Endothelial cell of umbilical vein (primary cell): Measurements from ENCODE around the gene PSMD9. TPM values are rescaled to one million over a fixed set of nuclear protein-coding genes. Genes with fewer than 3 reads are reported as not detected.

ENCODE experiments used
- BruUV-seq: library from RNA; stranded (reverse); fragments of 400-500 nt; replicated peaks from 2 replicates; lab custom pipeline; 2021; lab: Mats Ljungman, UMichigan
- CTCF ChIA-PET: fragments of 300-600, 350-600 bp; sonication (Branson Sonifier 250); formaldehyde crosslinking; loops from one replicate; lab custom pipeline; 2021; ENCODE audit warnings: antibody characterized with exemption, inconsistent platforms; lab: Charles Lee
- POLR2A ChIA-PET: fragments of 300-600, 350-600 bp; sonication (Branson Sonifier 250); formaldehyde crosslinking; loops from one replicate; lab custom pipeline; 2021; ENCODE audit warnings: antibody characterized with exemption, inconsistent platforms; lab: Charles Lee
- DNase-seq: peaks from one replicate; pipeline ENCODE4 v3.0.0-alpha.2; 2011; ENCODE audit warnings: low read depth, low spot score
- FAIRE-seq: peaks from 2 replicates; lab custom pipeline; 2011; peaks lifted over from hg19 to GRCh38; lab: Jason Lieb, UNC
- H2AFZ ChIP-seq: 2 replicates; pipeline ENCODE4 v1.6.0; 2012; ENCODE audit warnings: low read depth, low read length, control low read depth, inconsistent platforms
- H3K27ac ChIP-seq: 2 replicates; pipeline ENCODE4 v1.5.1; 2011; ENCODE audit warnings: low read depth, mild to moderate bottlenecking, control low read depth, low read length, moderate library complexity; ENCODE audit not compliant: insufficient read depth
- H3K27me3 ChIP-seq, 2 experiments: 2 replicates each; pipeline versions ENCODE4 v1.6.0 to v1.6.1; 2011; ENCODE audit warnings: low read length in 2 of 2, mixed read lengths in 1 of 2; ENCODE audit not compliant: control insufficient read depth in 2 of 2, insufficient read depth in 2 of 2
- H3K36me3 ChIP-seq, 2 experiments: 2 replicates in 1 of 2; 3 replicates in 1 of 2; pipeline ENCODE4 v1.5.1; 2011; ENCODE audit warnings: low read length in 2 of 2, mild to moderate bottlenecking in 1 of 2, moderate library complexity in 1 of 2; ENCODE audit not compliant: control insufficient read depth in 2 of 2, insufficient read depth in 2 of 2; ENCODE audit errors: extremely low read depth in 1 of 2
- H3K4me1 ChIP-seq: 3 replicates; pipeline ENCODE4 v1.5.1; 2011; ENCODE audit warnings: mild to moderate bottlenecking, low read length; ENCODE audit not compliant: control insufficient read depth, insufficient read depth; ENCODE audit errors: extremely low read depth
- H3K4me2 ChIP-seq: 2 replicates; pipeline ENCODE4 v1.6.1; 2011; ENCODE audit warnings: low read length, control low read depth, mixed read lengths; ENCODE audit not compliant: insufficient read depth
- H3K4me3 ChIP-seq, 3 experiments: fragments of 200-600 bp in 1 of 3; sonication (generic), shearing (Covaris generic) in 1 of 3; replicated peaks in 1 of 3; 2 replicates each; pipeline ENCODE4 v1.5.1; 2011 to 2016; ENCODE audit warnings: control low read depth in 3 of 3, low read length in 3 of 3, mild to moderate bottlenecking in 2 of 3, inconsistent platforms in 1 of 3, low read depth in 1 of 3, moderate library complexity in 1 of 3; ENCODE audit not compliant: insufficient read depth in 1 of 3
- H3K79me2 ChIP-seq: 2 replicates; pipeline ENCODE4 v1.6.0; 2012; ENCODE audit warnings: low read length, inconsistent platforms; ENCODE audit not compliant: control insufficient read depth, insufficient read depth
- H3K9ac ChIP-seq: replicated peaks from 2 replicates; pipeline ENCODE3; 2011; ENCODE audit warnings: low read length, control low read depth; ENCODE audit not compliant: insufficient read depth; ENCODE audit errors: extremely low read depth
- H3K9me1 ChIP-seq: replicated peaks from 3 replicates; pipeline ENCODE4 v1.6.0; 2011; ENCODE audit warnings: mild to moderate bottlenecking, low read length; ENCODE audit not compliant: control insufficient read depth, insufficient read depth; ENCODE audit errors: extremely low read depth
- H3K9me3 ChIP-seq: replicated peaks from 2 replicates; pipeline ENCODE4 v1.5.1; 2012; ENCODE audit warnings: low read length, inconsistent platforms; ENCODE audit not compliant: control insufficient read depth, insufficient read depth
- H4K20me1 ChIP-seq: replicated peaks from 2 replicates; pipeline ENCODE3; 2011; ENCODE audit warnings: mild to moderate bottlenecking, low read length; ENCODE audit not compliant: control insufficient read depth, insufficient read depth; ENCODE audit errors: extremely low read depth
- CTCF ChIP-seq, 2 donors: IDR thresholded peaks; 1 replicate in 1 of 2; 2 replicates in 1 of 2; pipeline ENCODE4 v1.5.1; 2011; ENCODE audit warnings: low read length in 2 of 2, mild to moderate bottlenecking in 2 of 2, moderate library complexity in 2 of 2, control low read depth in 1 of 2, inconsistent platforms in 1 of 2, low read depth in 1 of 2; ENCODE audit not compliant: insufficient read depth in 1 of 2; ENCODE audit errors: extremely low read depth in 1 of 2
- EZH2 ChIP-seq: IDR thresholded peaks from 2 replicates; pipeline ENCODE4 v1.6.1; 2012; ENCODE audit warnings: borderline replicate concordance, low read depth, mild to moderate bottlenecking, moderate library complexity, low read length, inconsistent platforms; ENCODE audit not compliant: severe bottlenecking
- FOS ChIP-seq: IDR thresholded peaks from 2 replicates; pipeline ENCODE4 v1.6.1; 2011; ENCODE audit warnings: mild to moderate bottlenecking, low read length, moderate library complexity, borderline replicate concordance; ENCODE audit not compliant: insufficient read depth
- GATA2 ChIP-seq: IDR thresholded peaks from 2 replicates; pipeline ENCODE4 v1.7.0; 2011; ENCODE audit warnings: low read depth, mild to moderate bottlenecking, moderate library complexity, mixed read lengths, low read length; ENCODE audit not compliant: insufficient read length, insufficient read depth
- JUN ChIP-seq: IDR thresholded peaks from 2 replicates; pipeline ENCODE4 v1.6.1; 2011; ENCODE audit warnings: borderline replicate concordance, low read depth; ENCODE audit not compliant: insufficient read length, insufficient read depth
- MAX ChIP-seq: IDR thresholded peaks from 2 replicates; pipeline ENCODE4 v1.6.1; 2011; ENCODE audit not compliant: insufficient read depth, insufficient read length
- MYC ChIP-seq: IDR thresholded peaks from one replicate; pipeline ENCODE4 v1.6.1; 2011; ENCODE audit warnings: mild to moderate bottlenecking, low read depth, low read length
- POLR2A ChIP-seq: IDR thresholded peaks from 2 replicates; pipeline ENCODE4 v1.6.1; 2012; ENCODE audit warnings: low read depth, mild to moderate bottlenecking, control low read depth, low read length
- POLR2AphosphoS5 ChIP-seq: IDR thresholded peaks from 2 replicates; pipeline ENCODE4 v1.6.1; 2012; ENCODE audit warnings: low read depth, mild to moderate bottlenecking, control low read depth, low read length, moderate library complexity; ENCODE audit not compliant: insufficient read depth
- dilution Hi-C: fragments of 300-500 bp; cut with MboI; formaldehyde crosslinking; loops from one replicate; pipeline ENCODE4 v1.15.0; 2019; ENCODE audit warnings: low sequenced_read_pairs; ENCODE audit not compliant: extremely low pct_ligation_motif_present
- intact Hi-C: fragments of 100-400 bp; cut with micrococcal nuclease; formaldehyde crosslinking; loops from one replicate; pipeline ENCODE4 v1.10.0; 2022
- polyA plus RNA-seq, 4 experiments: library from polyadenylated mRNA; depleted of rRNA in 3 of 4; stranded (reverse) in 3 of 4; unstranded in 1 of 4; fragments of >200 nt; gene quantifications; 2 replicates each; pipeline versions ENCODE4 v1.2.1 to v1.2.3, GENCODE V29; 2011 to 2012; ENCODE audit warnings: missing spikeins in 1 of 4
- total RNA-seq: library from RNA; stranded (reverse); gene quantifications from 2 replicates; pipeline ENCODE4 v1.2.3, GENCODE V29; 2021

PSMD9 gene
- total and polyA plus RNA-seq, 2 donors (not counting 3 experiments of a cell fraction or from before 2014, with no cell fraction given) = 69.2 to 118 TPM

- Histone ChIP-seq H3K79me2 (no peaks in the 10 kb centered on the region), H3K9me3 (no peaks in the 10 kb centered on the region), H3K4me1 (no peaks in the 10 kb centered on the region), H3K4me2 (no peak overlapping the region), H2AFZ (no peak overlapping the region), H4K20me1 (no peaks in the 10 kb centered on the region), H3K4me3 (no peak overlapping the region), H3K27me3 (no peaks in the 10 kb centered on the region), H3K9me1 (no peaks in the 10 kb centered on the region), H3K27ac (no peak overlapping the region), H3K9ac (no peak overlapping the region), H3K36me3 (no peaks in the 10 kb centered on the region)
- intact Hi-C loops (no loop called here), dilution Hi-C loops (no loop called here)
- DNase-seq = no peak
- CTCF ChIA-PET = no interaction called here
- TF ChIP-seq MAX (no peak), JUN (no peak), GATA2 (no peak), POLR2A (no peak), FOS (no peak), EZH2 (no peak), CTCF (IDR thresholded peaks at IDR 0.05; ENCODE audit: extremely low read depth in 1 of 2, insufficient read depth in 1 of 2, low read depth in 1 of 2, low read length in 2 of 2) (no peak), MYC (no peak), POLR2AphosphoS5 (no peak)
- BruUV-seq = no TSS peak
- POLR2A ChIA-PET = no interaction called here
- no peak for FAIRE-seq
Observed at GRCh38 chr12:121942145-121942718, 53.6 kb downstream of the PSMD9 start.
